OCI-LY1 (cell line): Measurements from ENCODE around the gene RAD51B.

Experiments used
- EZH2 ChIP-seq: fragments of 200-600 bp; sonication (generic), shearing (Covaris generic); IDR thresholded peaks from 2 replicates; pipeline ENCODE4 v1.8.0; 2017; ENCODE audit warnings: borderline replicate concordance, mixed run types, mild to moderate bottlenecking, antibody characterized with exemption, low read length, moderate library complexity, mixed read lengths
- TF ChIP-seq, protein P1 (sequence below): fragments of 200-600 bp; sonication (generic), shearing (Covaris generic); IDR thresholded peaks from 2 replicates; pipeline ENCODE4 v1.5.1; 2017; ENCODE audit warnings: mild to moderate bottlenecking, antibody characterized with exemption, low read length, moderate library complexity, mixed read lengths

DNA sequence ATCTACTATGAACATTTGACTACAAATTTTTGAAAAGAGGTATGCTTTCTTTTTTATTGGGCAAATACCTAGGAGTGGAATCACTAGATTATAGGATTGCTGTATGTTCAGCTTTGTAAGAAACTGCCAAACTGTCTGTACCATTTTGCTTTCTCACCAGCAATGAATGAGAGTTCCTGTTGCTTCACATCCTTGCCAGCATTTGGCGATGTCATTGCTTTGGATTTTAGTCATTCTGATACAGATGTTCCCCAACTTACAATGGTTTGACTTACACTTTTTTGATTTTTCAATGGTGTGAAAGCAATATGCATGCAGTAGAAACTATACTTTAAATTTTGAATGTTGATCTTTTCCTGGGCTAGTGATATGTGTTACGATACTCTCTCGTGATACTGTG is 328.7 kb downstream of the RAD51B start:
- TF ChIP-seq, protein P1, sequence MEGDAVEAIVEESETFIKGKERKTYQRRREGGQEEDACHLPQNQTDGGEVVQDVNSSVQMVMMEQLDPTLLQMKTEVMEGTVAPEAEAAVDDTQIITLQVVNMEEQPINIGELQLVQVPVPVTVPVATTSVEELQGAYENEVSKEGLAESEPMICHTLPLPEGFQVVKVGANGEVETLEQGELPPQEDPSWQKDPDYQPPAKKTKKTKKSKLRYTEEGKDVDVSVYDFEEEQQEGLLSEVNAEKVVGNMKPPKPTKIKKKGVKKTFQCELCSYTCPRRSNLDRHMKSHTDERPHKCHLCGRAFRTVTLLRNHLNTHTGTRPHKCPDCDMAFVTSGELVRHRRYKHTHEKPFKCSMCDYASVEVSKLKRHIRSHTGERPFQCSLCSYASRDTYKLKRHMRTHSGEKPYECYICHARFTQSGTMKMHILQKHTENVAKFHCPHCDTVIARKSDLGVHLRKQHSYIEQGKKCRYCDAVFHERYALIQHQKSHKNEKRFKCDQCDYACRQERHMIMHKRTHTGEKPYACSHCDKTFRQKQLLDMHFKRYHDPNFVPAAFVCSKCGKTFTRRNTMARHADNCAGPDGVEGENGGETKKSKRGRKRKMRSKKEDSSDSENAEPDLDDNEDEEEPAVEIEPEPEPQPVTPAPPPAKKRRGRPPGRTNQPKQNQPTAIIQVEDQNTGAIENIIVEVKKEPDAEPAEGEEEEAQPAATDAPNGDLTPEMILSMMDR = no peak
- no peak for TF ChIP-seq EZH2
